ENCODE measurements around the gene SGCA. TPM values are rescaled to one million over a fixed set of nuclear protein-coding genes. Genes with fewer than 3 reads are reported as not detected.

SGCA gene
- total and polyA plus RNA-seq, 2 donors (not counting 3 experiments of a cell fraction or from before 2014, with no cell fraction given) = not detected

- POLR2A ChIA-PET = no interaction called here
- no peaks in the 10 kb centered on the region for H3K9me1 ChIP-seq (replicated peaks; ENCODE audit: control insufficient read depth, extremely low read depth, insufficient read depth, low read length)
- H3K27me3 ChIP-seq (ENCODE audit: control insufficient read depth in 2 of 2, insufficient read depth in 2 of 2, low read length in 2 of 2) = peaks cover 0 to 2% of the 10 kb centered on the region in 2 experiments
- H3K4me1 ChIP-seq (ENCODE audit: control insufficient read depth, extremely low read depth, insufficient read depth, low read length) = peaks cover 14% of the 10 kb centered on the region
- no TSS peak for BruUV-seq (replicated peaks)
- H3K4me2 ChIP-seq (ENCODE audit: insufficient read depth, low read length) = no peak overlapping the region
- DNase-seq (ENCODE audit: low read depth, low spot score) (no peak), FAIRE-seq (no peak)
- H3K79me2 ChIP-seq (ENCODE audit: control insufficient read depth, insufficient read depth, low read length) = peaks cover 5% of the 10 kb centered on the region
- no peak overlapping the region for H3K9ac ChIP-seq (replicated peaks; ENCODE audit: extremely low read depth, insufficient read depth, low read length)
- no peak overlapping the region for H2AFZ ChIP-seq (ENCODE audit: low read depth, low read length)
- no peak for TF ChIP-seq CTCF (IDR thresholded peaks at IDR 0.05; ENCODE audit: extremely low read depth in 1 of 2, insufficient read depth in 1 of 2, low read depth in 1 of 2, low read length in 2 of 2)
- no peak for TF ChIP-seq POLR2AphosphoS5 (IDR thresholded peaks at IDR 0.05; ENCODE audit: insufficient read depth, low read depth, low read length)
- no peak for TF ChIP-seq GATA2 (IDR thresholded peaks at IDR 0.05; ENCODE audit: insufficient read depth, insufficient read length, low read depth, low read length)
- TF ChIP-seq, protein P1, sequence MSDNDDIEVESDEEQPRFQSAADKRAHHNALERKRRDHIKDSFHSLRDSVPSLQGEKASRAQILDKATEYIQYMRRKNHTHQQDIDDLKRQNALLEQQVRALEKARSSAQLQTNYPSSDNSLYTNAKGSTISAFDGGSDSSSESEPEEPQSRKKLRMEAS (IDR thresholded peaks at IDR 0.05; ENCODE audit: insufficient read depth, insufficient read length) = no peak
- no peak for TF ChIP-seq MYC (IDR thresholded peaks at IDR 0.05; ENCODE audit: low read depth, low read length)
- CTCF ChIA-PET = interaction anchor here (4.5 kb wide), 1 partner anchor 15 kb away, joined by 34 read pairs; no protein-coding TSS in a partner anchor
- no peaks in the 10 kb centered on the region for H4K20me1 ChIP-seq (replicated peaks; ENCODE audit: control insufficient read depth, extremely low read depth, insufficient read depth, low read length)
- no peak overlapping the region for H3K4me3 ChIP-seq (replicated peaks in 1 of 3; ENCODE audit: insufficient read depth in 1 of 3, low read depth in 1 of 3, low read length in 3 of 3)
- no peaks in the 10 kb centered on the region for H3K36me3 ChIP-seq (ENCODE audit: control insufficient read depth in 2 of 2, extremely low read depth in 1 of 2, insufficient read depth in 2 of 2, low read length in 2 of 2)
- no peak overlapping the region for H3K27ac ChIP-seq (ENCODE audit: insufficient read depth, low read depth, low read length)
- H3K9me3 ChIP-seq (replicated peaks; ENCODE audit: control insufficient read depth, insufficient read depth, low read length) = no peaks in the 10 kb centered on the region
- intact Hi-C loops (cut with micrococcal nuclease) = no loop called here
- dilution Hi-C loops (cut with MboI; ENCODE audit: extremely low pct_ligation_motif_present, low sequenced_read_pairs) = no loop called here
These were observed 10.5 kb upstream of the SGCA start for GRCh38 chr17:50155115-50155819.

Measured in endothelial cell of umbilical vein (primary cell).